Activated naive CD8-positive, alpha-beta T cell treated with anti-CD3 and anti-CD28 coated beads, Interleukin-2, amount 10 ng/mL, durations not matched to agents 7 days and 5 days (primary cell): Measurements from ENCODE around the gene EXOC3L1. TPM values are rescaled to one million over a fixed set of nuclear protein-coding genes. Genes with fewer than 3 reads are reported as not detected.
A peak's percentile ranks its signal among the peaks of the same experiment; 100 is the strongest.

Source experiments
- ATAC-seq: fragments of 150-1000 bp; cut with Tn5 transposase; one replicate; pipeline ENCODE4 v1.10.0; 2021; ENCODE audit warnings: low read depth, moderate library complexity
- POLR2A ChIA-PET: fragments of 350-600 bp; sonication (Branson Sonifier 250); formaldehyde crosslinking; loops from one replicate; lab custom pipeline; 2021; ENCODE audit warnings: antibody characterized with exemption; lab: Charles Lee
- DNase-seq: peaks from one replicate; pipeline ENCODE4 v3.0.0; 2021
- H3K27ac Mint-ChIP-seq: one replicate; pipeline ENCODE4 v1.8.0; 2022; ENCODE audit warnings: mild to moderate bottlenecking, mixed read lengths
- H3K27me3 Mint-ChIP-seq: one replicate; pipeline ENCODE4 v1.8.0; 2022; ENCODE audit warnings: mild to moderate bottlenecking, moderate library complexity, mixed read lengths
- H3K36me3 Mint-ChIP-seq: one replicate; pipeline ENCODE4 v1.8.0; 2021; ENCODE audit warnings: mild to moderate bottlenecking, mixed read lengths
- H3K4me1 Mint-ChIP-seq: one replicate; pipeline ENCODE4 v1.8.0; 2021; ENCODE audit warnings: mixed read lengths
- H3K4me3 Mint-ChIP-seq: one replicate; pipeline ENCODE4 v1.8.0; 2022; ENCODE audit warnings: mild to moderate bottlenecking, moderate library complexity, mixed read lengths
- H3K9me3 Mint-ChIP-seq: one replicate; pipeline ENCODE4 v1.8.0; 2021; ENCODE audit warnings: mixed read lengths
- total RNA-seq, 2 experiments: library from RNA; stranded (reverse); gene quantifications; one replicate each; pipeline ENCODE4 v1.2.3, GENCODE V29; 2021

Gene EXOC3L1
- total RNA-seq, 2 experiments from 2014 or later, result not detected

- H3K4me3 Mint-ChIP-seq, result no peak overlapping the region
- H3K27ac Mint-ChIP-seq, result peak overlapping the region; percentile 84
- peaks cover 7% of the 10 kb centered on the region for H3K27me3 Mint-ChIP-seq
- H3K9me3 Mint-ChIP-seq, result no peaks in the 10 kb centered on the region
- ATAC-seq (no peak), DNase-seq (no peak)
- POLR2A ChIA-PET, result interaction anchor here (0.5 to 0.6 kb wide), 2 partner anchors 37 to 177 kb away, joined by 3 read pairs; no protein-coding TSS in a partner anchor
- peaks cover 6% of the 10 kb centered on the region for H3K36me3 Mint-ChIP-seq
- H3K4me1 Mint-ChIP-seq, result peaks cover 24% of the 10 kb centered on the region
These were observed 788 bp upstream of the EXOC3L1 start for GRCh38 chr16:67190448-67191399.

- Mint-ChIP-seq H3K9me3 (no peaks in the 10 kb centered on the region), H3K36me3 (peaks cover 4% of the 10 kb centered on the region), H3K4me1 (peaks cover 28% of the 10 kb centered on the region), H3K27me3 (peaks cover 14% of the 10 kb centered on the region), H3K4me3 (no peak overlapping the region), H3K27ac (no peak overlapping the region)
- POLR2A ChIA-PET, result no interaction called here
- DNase-seq (no peak), ATAC-seq (no peak)
These were observed 1.1 kb downstream of the EXOC3L1 start for GRCh38 chr16:67188798-67189197.

DNA sequence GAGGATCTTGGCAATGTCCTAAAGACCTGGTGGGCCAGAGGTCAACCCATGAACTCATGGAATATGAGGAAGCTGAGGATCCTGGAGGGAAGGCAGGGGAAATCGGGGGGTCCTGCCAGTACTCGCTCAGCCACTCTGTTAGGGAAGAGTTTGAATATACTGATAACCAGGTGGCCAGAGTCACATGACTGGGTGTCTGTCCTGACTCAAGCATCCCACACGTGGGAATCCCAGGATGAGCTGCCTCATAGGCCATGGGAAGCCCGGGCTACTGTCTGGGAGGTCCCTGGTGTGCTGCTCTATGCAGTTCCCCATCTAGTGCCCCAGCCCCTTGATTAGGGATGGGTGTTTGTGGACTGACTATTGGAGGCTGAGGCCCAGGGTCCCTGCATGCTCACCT, 1.6 kb downstream of the EXOC3L1 start:
- Mint-ChIP-seq H3K36me3 (peaks cover 4% of the 10 kb centered on the region), H3K27me3 (peaks cover 14% of the 10 kb centered on the region), H3K9me3 (no peaks in the 10 kb centered on the region), H3K4me3 (no peak overlapping the region), H3K4me1 (peaks cover 23% of the 10 kb centered on the region), H3K27ac (peak overlapping the region; percentile 34)
- POLR2A ChIA-PET, result no interaction called here
- DNase-seq (no peak), ATAC-seq (no peak)

GRCh38 chr16:67187175-67187890, 2.6 kb downstream of the EXOC3L1 start:
- no peaks in the 10 kb centered on the region for H3K36me3 Mint-ChIP-seq
- DNase-seq, result no peak
- no peak overlapping the region for H3K4me3 Mint-ChIP-seq
- no peak for ATAC-seq
- POLR2A ChIA-PET, result no interaction called here
- no peak overlapping the region for H3K27ac Mint-ChIP-seq
- no peaks in the 10 kb centered on the region for H3K9me3 Mint-ChIP-seq
- H3K27me3 Mint-ChIP-seq, result peaks cover 14% of the 10 kb centered on the region
- peaks cover 14% of the 10 kb centered on the region for H3K4me1 Mint-ChIP-seq

DNA sequence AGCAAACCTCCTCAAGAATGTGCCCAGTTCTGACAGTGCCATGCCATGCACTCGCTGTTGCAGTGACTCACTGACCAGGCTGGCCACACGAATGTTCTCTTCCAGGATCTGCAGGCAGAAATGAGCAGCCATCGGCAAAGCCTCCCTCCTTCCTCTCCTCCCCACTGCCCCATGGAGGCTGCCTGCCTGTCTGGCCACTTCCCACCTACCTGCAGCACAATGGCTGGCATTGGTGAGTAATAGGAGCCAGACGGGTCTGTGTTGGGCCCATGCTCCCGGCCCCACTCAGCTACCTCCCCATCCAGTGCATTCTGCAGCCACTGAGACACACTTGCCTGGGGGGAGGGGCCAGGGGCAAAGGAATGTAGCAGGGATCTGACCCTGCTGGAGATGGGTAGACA, 3.4 kb downstream of the EXOC3L1 start:
- POLR2A ChIA-PET, result no interaction called here
- ATAC-seq, result no peak
- Mint-ChIP-seq H3K27ac (no peak overlapping the region), H3K36me3 (no peaks in the 10 kb centered on the region), H3K9me3 (no peaks in the 10 kb centered on the region), H3K4me3 (no peak overlapping the region), H3K4me1 (peaks cover 11% of the 10 kb centered on the region), H3K27me3 (peaks cover 14% of the 10 kb centered on the region)
- no peak for DNase-seq

DNA sequence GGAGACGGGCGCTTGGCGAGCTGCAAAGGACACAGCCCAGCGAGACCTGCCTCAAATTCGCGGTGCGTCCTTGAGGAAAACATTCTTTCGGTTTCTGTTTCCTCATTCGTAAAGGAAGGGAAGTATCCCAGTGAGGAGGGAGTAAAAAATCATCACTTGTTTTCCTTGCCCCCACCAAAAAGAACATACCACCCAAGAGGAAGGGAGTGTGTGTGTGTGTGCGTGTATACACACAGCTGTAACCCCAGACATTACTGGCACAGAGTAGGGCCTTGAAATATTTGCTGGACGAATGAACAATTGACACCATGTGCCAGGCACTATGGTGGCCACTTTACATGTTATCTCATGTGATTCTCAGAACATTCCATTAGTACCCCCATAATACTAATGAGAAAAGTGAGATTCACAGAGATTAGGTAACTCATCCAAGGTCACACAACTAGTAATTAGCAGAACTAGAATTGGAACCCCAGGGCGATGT, 4.2 kb downstream of the EXOC3L1 start:
- DNase-seq, result no peak
- Mint-ChIP-seq H3K4me1 (peaks cover 8% of the 10 kb centered on the region), H3K36me3 (no peaks in the 10 kb centered on the region), H3K27ac (no peak overlapping the region), H3K9me3 (no peaks in the 10 kb centered on the region), H3K4me3 (peak overlapping the region; percentile 86), H3K27me3 (peaks cover 14% of the 10 kb centered on the region)
- ATAC-seq, result no peak
- POLR2A ChIA-PET, result interaction anchor here (0.8 to 3.4 kb wide), 7 partner anchors 26 to 202 kb away, joined by 3 to 14 read pairs (median 4); partner anchors contain the start of genes B3GNT9, FBXL8 and TRADD

DNA sequence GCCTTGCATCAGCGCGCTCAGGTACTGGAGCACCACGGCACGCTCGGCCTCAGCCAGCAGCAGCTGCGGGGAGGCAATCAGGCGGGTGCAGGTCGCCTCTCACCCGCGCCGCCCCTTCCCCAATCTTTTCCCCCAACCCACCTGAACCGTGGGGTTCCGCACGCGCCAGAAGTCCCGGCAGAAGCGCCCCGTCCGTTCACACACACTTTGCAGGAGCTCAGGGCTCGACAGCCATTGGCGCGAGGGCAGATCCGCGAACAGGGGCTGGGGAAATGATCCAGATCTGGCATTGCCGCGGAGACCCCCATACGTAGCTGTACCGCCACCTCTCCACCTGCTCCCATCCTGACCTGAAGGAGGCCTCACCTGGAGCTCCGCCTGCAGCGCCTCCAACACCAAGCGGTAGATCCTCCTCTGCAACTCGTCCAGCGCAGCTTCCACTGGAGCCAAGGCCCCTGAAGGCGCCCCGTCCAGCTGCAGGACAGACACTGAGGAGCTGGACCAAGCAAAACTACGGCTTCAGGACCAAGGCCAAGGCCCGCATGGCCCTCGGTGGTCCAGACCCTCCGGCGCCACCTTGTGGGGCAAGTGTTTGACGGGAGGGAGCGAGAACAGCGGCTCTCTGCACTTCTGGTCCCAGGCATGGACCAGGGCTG, 4.8 kb downstream of the EXOC3L1 start:
- ATAC-seq, result peak; percentile 24
- Mint-ChIP-seq H3K4me1 (peaks cover 8% of the 10 kb centered on the region), H3K36me3 (no peaks in the 10 kb centered on the region), H3K27ac (peak overlapping the region; percentile 76), H3K27me3 (peaks cover 14% of the 10 kb centered on the region), H3K4me3 (peak overlapping the region; percentile 86), H3K9me3 (no peaks in the 10 kb centered on the region)
- peak; percentile 90 for DNase-seq
- POLR2A ChIA-PET, result interaction anchor here (0.8 to 3.4 kb wide), 9 partner anchors 9 to 201 kb away, joined by 3 to 14 read pairs (median 4); partner anchors contain the start of genes B3GNT9, FBXL8 and TRADD

DNA sequence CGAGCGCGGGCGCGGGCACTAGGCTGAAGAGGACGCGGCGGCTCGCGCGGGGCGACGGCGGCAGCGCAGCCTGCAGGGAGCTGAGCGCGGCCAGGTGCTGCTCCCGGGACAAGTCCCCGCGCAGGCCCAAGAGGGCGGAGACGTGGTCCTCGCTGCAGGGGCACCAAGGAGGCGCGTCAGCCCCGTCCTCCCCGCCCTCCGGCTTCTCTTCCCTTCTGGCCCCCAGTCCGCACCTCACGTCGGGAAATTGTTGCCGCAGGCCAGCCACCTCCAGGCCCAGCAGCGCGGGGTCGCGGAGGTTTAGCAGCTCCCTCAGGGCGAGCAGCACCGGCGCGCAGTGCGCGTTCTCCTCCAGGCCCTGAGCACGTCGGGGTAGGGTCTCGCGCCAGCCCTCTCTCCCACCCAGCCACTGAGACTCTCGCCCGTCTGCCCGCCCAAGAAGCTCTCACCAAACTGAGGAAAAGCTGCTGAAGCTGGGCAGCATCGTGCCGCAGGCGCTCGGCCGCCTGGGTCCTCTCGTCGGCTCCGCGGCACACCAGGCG, 5.4 kb downstream of the EXOC3L1 start:
- peaks cover 8% of the 10 kb centered on the region for H3K4me1 Mint-ChIP-seq
- ATAC-seq, result peak; percentile 2
- H3K4me3 Mint-ChIP-seq, result peak overlapping the region; percentile 86

DNA sequence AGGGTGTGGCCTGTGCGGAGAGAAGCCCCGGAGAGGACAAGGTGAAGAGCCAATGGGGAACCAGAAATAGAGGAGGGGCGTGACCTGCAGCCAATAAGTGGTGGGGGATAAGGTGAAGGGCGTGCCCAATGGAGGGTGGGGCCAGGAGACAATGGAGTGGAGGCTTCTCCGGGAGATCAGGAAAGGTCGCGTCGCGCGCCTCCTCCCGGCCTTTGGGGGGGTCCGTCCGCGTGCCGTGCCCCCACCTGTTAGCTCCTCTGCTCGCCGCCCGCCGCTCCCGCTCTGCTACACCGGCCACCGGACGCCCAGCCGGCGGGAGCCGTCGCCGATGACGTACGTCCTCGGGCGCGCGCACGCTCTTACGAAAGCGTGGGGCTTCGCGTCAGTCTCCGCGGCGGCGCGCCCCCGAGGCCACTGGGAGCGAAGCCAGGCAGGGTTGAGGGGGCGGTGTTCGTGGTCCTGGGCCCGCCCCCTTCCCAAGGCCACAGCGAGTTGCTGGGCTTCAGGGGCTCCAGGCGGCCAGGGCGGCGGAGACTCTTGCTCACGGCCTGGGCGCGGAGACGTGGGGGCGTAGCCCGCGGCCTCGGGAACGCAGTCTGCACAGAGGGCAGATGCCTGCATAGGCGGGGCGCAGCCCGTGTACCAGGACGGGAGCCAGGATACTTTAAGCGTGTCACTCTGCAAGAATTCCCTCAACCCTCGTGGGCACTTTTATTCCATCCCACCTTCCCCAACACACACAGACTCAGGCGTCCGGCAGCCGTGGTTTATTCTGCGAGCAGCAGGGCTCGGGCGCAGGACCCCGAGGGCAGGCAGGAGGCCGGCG, 6.1 kb downstream of the EXOC3L1 start, which contains the start of gene MATCAP1:
Gene MATCAP1 (minus strand): TSS at position 337 of the 826 bp plus-strand sequence. CDS start 3,353 bp downstream, outside the sequence.
- Mint-ChIP-seq H3K27me3 (peaks cover 14% of the 10 kb centered on the region), H3K4me3 (peak within 1 kb of the TSS; percentile 86), H3K27ac (no peak within 1 kb of the TSS), H3K36me3 (peaks cover 1% of the 10 kb centered on the region), H3K9me3 (no peaks in the 10 kb centered on the region), H3K4me1 (peaks cover 10% of the 10 kb centered on the region)
- ATAC-seq (peak; percentile 93), DNase-seq (peak; percentile 97)
- POLR2A ChIA-PET, result interaction anchor here (1.0 to 3.4 kb wide), 7 partner anchors 8 to 170 kb away, joined by 3 to 14 read pairs (median 4); partner anchors contain the start of genes FBXL8 and TRADD

More for the DNA sequence above, 5.4 kb downstream of the EXOC3L1 start:
- Mint-ChIP-seq H3K36me3 (no peaks in the 10 kb centered on the region), H3K27ac (no peak overlapping the region), H3K27me3 (peaks cover 14% of the 10 kb centered on the region), H3K9me3 (no peaks in the 10 kb centered on the region)
- no peak for DNase-seq
- POLR2A ChIA-PET, result interaction anchor here (1.2 to 3.4 kb wide), 8 partner anchors 8 to 201 kb away, joined by 3 to 14 read pairs (median 4); partner anchors contain the start of genes FBXL8 and TRADD

GRCh38 chr16:67183284-67183626, 6.7 kb downstream of the EXOC3L1 start:
- Mint-ChIP-seq H3K27ac (no peak overlapping the region), H3K4me3 (no peak overlapping the region), H3K27me3 (peaks cover 14% of the 10 kb centered on the region), H3K9me3 (no peaks in the 10 kb centered on the region), H3K4me1 (peaks cover 13% of the 10 kb centered on the region), H3K36me3 (peaks cover 4% of the 10 kb centered on the region)
- POLR2A ChIA-PET, result interaction anchor here (1.0 to 3.4 kb wide), 3 partner anchors 10 to 61 kb away, joined by 3 to 14 read pairs (median 3); partner anchors contain the start of genes FBXL8 and TRADD
- ATAC-seq (no peak), DNase-seq (no peak)

DNA sequence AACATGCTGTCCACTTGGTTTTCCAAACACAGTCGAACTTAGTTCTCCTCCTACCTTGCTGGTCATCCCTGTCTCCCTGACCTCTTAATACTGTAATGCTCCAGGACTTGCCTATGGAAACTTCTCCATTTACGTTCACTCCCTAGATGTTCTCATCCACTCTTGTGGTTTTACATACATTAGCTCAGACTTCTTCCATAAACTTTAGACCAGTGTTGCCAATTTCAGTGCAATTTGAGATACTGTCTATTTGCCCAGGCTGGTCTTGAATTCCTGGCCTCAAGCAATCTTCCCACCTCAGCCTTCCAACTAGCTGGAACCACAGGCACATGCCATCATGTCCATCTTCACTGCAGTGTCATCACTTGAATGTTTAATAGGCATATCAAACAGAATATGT, 7.6 kb downstream of the EXOC3L1 start:
- ATAC-seq (no peak), DNase-seq (no peak)
- peaks cover 19% of the 10 kb centered on the region for H3K27me3 Mint-ChIP-seq
- POLR2A ChIA-PET, result interaction anchor here (0.9 to 3.4 kb wide), 3 partner anchors 22 to 41 kb away, joined by 4 to 14 read pairs (median 5); partner anchors contain the start of genes FBXL8 and TRADD
- H3K36me3 Mint-ChIP-seq, result peaks cover 8% of the 10 kb centered on the region
- H3K27ac Mint-ChIP-seq, result no peak overlapping the region
- H3K9me3 Mint-ChIP-seq, result no peaks in the 10 kb centered on the region
- H3K4me1 Mint-ChIP-seq, result peaks cover 18% of the 10 kb centered on the region
- H3K4me3 Mint-ChIP-seq, result no peak overlapping the region
